ENCODE measurements around the gene SLC7A5.

- TF ChIP-seq POLR2A (IDR thresholded peaks at IDR 0.05; ENCODE audit: low read depth, low read length) (no peak), SPI1 (IDR thresholded peaks at IDR 0.05; ENCODE audit: low read depth, low read length) (no peak), POLR2AphosphoS5 (IDR thresholded peaks at IDR 0.05; ENCODE audit: low read depth, low read length) (no peak), TAF1 (IDR thresholded peaks at IDR 0.05; ENCODE audit: low read depth, low read length) (no peak), POU2F2 (IDR thresholded peaks at IDR 0.05; ENCODE audit: low read depth, low read length) (no peak)
Measured at GRCh38 chr16:87845807-87846619, 23.3 kb downstream of the SLC7A5 start.
